B cell (primary cell): ENCODE data around the gene OPN1SW.

ENCODE experiments used
- EZH2 ChIP-seq: IDR thresholded peaks from 2 replicates; pipeline ENCODE4 v1.6.1; 2012; ENCODE audit warnings: borderline replicate concordance, low read depth, mild to moderate bottlenecking, moderate library complexity, low read length; ENCODE audit not compliant: insufficient read depth, poor library complexity, severe bottlenecking
- TF ChIP-seq, protein P1 (sequence below): fragments of 200-600 bp; IDR thresholded peaks from one replicate; pipeline ENCODE4 v1.8.0; 2022; ENCODE audit warnings: antibody characterized with exemption, mild to moderate bottlenecking

DNA sequence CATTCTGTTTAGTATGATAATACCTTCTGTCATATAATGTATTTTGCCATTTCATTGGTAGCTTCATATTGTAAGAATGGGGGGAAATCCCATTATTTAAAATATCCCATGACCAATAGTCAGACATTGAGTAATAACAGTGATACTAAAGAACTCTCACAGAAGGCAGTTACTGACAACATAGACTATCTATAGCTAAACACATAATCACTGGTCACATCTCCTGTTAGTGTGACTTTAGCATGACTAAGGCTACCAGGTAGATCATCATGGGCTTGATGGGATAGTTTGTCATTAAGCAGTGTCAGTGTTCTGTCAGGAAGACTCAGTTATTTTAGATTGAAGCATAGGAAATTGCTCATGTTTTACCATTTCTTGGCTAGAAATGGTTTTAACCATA lies 16.4 kb downstream of the OPN1SW start:
- TF ChIP-seq, protein P1, sequence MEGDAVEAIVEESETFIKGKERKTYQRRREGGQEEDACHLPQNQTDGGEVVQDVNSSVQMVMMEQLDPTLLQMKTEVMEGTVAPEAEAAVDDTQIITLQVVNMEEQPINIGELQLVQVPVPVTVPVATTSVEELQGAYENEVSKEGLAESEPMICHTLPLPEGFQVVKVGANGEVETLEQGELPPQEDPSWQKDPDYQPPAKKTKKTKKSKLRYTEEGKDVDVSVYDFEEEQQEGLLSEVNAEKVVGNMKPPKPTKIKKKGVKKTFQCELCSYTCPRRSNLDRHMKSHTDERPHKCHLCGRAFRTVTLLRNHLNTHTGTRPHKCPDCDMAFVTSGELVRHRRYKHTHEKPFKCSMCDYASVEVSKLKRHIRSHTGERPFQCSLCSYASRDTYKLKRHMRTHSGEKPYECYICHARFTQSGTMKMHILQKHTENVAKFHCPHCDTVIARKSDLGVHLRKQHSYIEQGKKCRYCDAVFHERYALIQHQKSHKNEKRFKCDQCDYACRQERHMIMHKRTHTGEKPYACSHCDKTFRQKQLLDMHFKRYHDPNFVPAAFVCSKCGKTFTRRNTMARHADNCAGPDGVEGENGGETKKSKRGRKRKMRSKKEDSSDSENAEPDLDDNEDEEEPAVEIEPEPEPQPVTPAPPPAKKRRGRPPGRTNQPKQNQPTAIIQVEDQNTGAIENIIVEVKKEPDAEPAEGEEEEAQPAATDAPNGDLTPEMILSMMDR, result no peak
- no peak for TF ChIP-seq EZH2
